Ovary (tissue), 3 donors: ENCODE results near the gene TRIM32.

Experiments used
- POLR2A ChIP-seq: fragments of 450-650 bp; IDR thresholded peaks from one replicate; pipeline ENCODE4 v1.6.1; 2017; ENCODE audit warnings: antibody characterized with exemption, mild to moderate bottlenecking, moderate library complexity
- TF ChIP-seq, protein P1 (sequence below), 3 donors: fragments of 450-650 bp in 2 of 3; fragments of 200-600 bp in 1 of 3; IDR thresholded peaks; one replicate each; pipeline versions ENCODE4 v1.5.1 to v1.8.0; 2016 to 2022; ENCODE audit warnings: antibody characterized with exemption in 3 of 3, mild to moderate bottlenecking in 1 of 3
- donor health status: DM: no; HTN: no; CAD: no.

DNA sequence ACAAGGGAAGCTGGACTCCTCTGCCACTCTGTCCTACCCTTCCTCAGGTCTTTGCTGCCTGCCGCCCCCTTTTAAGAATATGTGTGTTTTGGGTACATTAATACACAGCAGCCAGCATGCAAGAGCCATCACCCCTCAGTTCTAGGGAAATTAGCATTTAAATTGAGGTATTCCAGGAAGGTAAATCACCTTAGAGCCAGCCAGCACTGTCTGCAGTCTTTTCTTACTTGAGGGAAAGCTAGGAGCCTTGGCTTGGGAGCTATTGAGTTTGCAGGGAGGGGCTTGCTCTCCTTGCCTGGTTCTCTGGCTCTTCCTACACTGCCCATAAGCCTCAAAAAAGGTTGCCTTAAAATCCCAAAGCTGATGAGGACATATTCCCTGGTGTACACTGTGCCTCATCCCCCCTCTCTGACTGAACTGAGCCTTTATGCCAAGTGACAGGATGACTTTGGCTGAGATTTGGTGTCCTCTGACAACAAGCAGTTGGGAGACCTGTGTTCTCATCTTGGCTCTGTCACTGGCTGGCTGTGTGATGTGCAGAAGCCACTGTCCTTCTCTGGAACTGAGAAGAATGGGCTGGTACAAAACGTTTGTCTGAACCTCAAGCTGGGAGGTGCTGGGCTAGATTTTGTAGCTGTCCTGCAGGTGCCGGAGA, 54.1 kb downstream of the TRIM32 start:
- no peak for TF ChIP-seq POLR2A
- TF ChIP-seq, protein P1, sequence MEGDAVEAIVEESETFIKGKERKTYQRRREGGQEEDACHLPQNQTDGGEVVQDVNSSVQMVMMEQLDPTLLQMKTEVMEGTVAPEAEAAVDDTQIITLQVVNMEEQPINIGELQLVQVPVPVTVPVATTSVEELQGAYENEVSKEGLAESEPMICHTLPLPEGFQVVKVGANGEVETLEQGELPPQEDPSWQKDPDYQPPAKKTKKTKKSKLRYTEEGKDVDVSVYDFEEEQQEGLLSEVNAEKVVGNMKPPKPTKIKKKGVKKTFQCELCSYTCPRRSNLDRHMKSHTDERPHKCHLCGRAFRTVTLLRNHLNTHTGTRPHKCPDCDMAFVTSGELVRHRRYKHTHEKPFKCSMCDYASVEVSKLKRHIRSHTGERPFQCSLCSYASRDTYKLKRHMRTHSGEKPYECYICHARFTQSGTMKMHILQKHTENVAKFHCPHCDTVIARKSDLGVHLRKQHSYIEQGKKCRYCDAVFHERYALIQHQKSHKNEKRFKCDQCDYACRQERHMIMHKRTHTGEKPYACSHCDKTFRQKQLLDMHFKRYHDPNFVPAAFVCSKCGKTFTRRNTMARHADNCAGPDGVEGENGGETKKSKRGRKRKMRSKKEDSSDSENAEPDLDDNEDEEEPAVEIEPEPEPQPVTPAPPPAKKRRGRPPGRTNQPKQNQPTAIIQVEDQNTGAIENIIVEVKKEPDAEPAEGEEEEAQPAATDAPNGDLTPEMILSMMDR (IDR thresholded peaks at IDR 0.05), result no peak
